Upper lobe of left lung (tissue), 4 donors: ENCODE results near the gene ZNF280D.

ENCODE experiments used
- EP300 ChIP-seq, 4 donors: sonication (generic); formaldehyde crosslinking; IDR thresholded peaks; one replicate each; pipeline ENCODE4 v1.5.1; 2017; ENCODE audit warnings: antibody characterized with exemption in 4 of 4, control low read depth in 2 of 4
- POLR2A ChIP-seq, 4 donors: fragments of 450-650 bp; IDR thresholded peaks; one replicate each; pipeline ENCODE4 v1.5.1; 2016 to 2017; ENCODE audit warnings: antibody characterized with exemption in 4 of 4, mild to moderate bottlenecking in 2 of 4
- POLR2AphosphoS5 ChIP-seq, 2 donors: sonication (generic); formaldehyde crosslinking; IDR thresholded peaks; one replicate each; pipeline ENCODE4 v1.5.1; 2017; ENCODE audit warnings: antibody characterized with exemption in 2 of 2
- TF ChIP-seq, protein P1 (sequence below), 6 experiments: fragments of 450-650 bp in 4 of 6; fragments of 200-600 bp in 2 of 6; sonication (generic) in 2 of 6; IDR thresholded peaks; one replicate each; pipeline ENCODE4 v1.5.1; 2016 to 2019; ENCODE audit warnings: antibody characterized with exemption in 6 of 6

DNA sequence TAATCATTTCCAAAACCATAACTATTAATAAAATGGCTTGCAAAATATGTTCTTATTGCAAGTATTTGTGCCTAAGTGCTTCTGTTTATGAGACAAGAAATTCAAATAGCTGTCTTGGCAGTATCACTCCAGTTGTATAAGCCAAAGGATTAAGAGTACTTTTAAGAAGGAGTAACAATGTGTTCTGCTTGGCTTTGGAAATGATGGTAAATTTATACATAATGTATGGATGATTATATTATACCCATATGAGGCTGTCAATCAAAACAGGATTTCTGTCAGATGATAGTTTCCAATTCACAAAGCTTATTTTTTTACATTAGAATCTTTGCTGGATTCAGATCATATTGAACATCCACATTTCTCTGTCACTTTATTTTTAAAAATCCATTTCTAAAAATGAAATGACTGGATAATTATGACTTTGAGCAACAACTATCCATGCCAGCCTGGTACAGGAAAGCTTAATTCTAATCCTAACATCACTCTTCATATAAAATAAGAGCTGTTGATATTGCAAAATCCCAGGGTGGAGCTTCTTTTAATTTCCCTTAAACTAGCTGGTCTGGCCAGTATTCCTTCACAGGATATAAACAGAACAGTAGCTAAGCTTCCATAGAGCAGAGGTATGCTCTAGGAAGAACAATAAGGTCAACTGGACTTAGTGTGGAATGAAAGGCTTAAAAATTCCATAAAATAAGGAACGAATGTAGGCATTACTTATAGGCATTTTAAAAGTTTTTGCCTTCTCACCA is 30.0 kb upstream of the ZNF280D start:
- TF ChIP-seq, protein P1, sequence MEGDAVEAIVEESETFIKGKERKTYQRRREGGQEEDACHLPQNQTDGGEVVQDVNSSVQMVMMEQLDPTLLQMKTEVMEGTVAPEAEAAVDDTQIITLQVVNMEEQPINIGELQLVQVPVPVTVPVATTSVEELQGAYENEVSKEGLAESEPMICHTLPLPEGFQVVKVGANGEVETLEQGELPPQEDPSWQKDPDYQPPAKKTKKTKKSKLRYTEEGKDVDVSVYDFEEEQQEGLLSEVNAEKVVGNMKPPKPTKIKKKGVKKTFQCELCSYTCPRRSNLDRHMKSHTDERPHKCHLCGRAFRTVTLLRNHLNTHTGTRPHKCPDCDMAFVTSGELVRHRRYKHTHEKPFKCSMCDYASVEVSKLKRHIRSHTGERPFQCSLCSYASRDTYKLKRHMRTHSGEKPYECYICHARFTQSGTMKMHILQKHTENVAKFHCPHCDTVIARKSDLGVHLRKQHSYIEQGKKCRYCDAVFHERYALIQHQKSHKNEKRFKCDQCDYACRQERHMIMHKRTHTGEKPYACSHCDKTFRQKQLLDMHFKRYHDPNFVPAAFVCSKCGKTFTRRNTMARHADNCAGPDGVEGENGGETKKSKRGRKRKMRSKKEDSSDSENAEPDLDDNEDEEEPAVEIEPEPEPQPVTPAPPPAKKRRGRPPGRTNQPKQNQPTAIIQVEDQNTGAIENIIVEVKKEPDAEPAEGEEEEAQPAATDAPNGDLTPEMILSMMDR (IDR thresholded peaks at IDR 0.05), result no peak
- TF ChIP-seq POLR2A (IDR thresholded peaks at IDR 0.05) (no peak), POLR2AphosphoS5 (IDR thresholded peaks at IDR 0.05) (no peak), EP300 (IDR thresholded peaks at IDR 0.05) (no peak)
